Frontal cortex (tissue), 4 donors: ENCODE measurements around the gene PHOSPHO1. TPM values are rescaled to one million over a fixed set of nuclear protein-coding genes. Genes with fewer than 3 reads are reported as not detected.

Source experiments
- DNase-seq, 2 donors: peaks; one replicate each; pipeline ENCODE4 v3.0.0; 2012; ENCODE audit warnings: low spot score in 2 of 2
- FAIRE-seq: peaks from 2 replicates; lab custom pipeline; 2012; peaks lifted over from hg19 to GRCh38; lab: Jason Lieb, UNC
- total RNA-seq: library from RNA; depleted of rRNA; stranded (reverse); fragments of >200 nt; gene quantifications from one replicate; pipeline ENCODE4 v1.2.3, GENCODE V29; 2014
- donor health status: control.
- donor health status: control.
- donor health status: control.

PHOSPHO1 gene
- total RNA-seq, 1 donor from 2014 or later, result 1.6 TPM

GRCh38 chr17:49223517-49224197, 6.9 kb downstream of the PHOSPHO1 start:
- DNase-seq (peak; percentile 64), FAIRE-seq (no peak)

GRCh38 chr17:49223168-49223516, 7.4 kb downstream of the PHOSPHO1 start:
- DNase-seq (peak in 1 of 2 donors; percentile 24), FAIRE-seq (no peak)

- DNase-seq (no peak), FAIRE-seq (no peak)
Measured at GRCh38 chr17:49219987-49220386, 10.6 kb downstream of the PHOSPHO1 start.

- DNase-seq, result peak in 1 of 2 donors; percentile 42
Measured at GRCh38 chr17:49218941-49219913, 11.4 kb downstream of the PHOSPHO1 start.

GRCh38 chr17:49217651-49218413, 12.8 kb downstream of the PHOSPHO1 start:
- FAIRE-seq (no peak), DNase-seq (peak in 1 of 2 donors; percentile 46)

More at GRCh38 chr17:49218941-49219913, 11.4 kb downstream of the PHOSPHO1 start:
- FAIRE-seq, result no peak

- peak in 1 of 2 donors; percentile 43 for DNase-seq
- no peak for FAIRE-seq
Measured at GRCh38 chr17:49216953-49217650, 13.5 kb downstream of the PHOSPHO1 start.

GRCh38 chr17:49216482-49216881, 14.1 kb downstream of the PHOSPHO1 start:
- DNase-seq (no peak), FAIRE-seq (no peak)

- peak in 1 of 2 donors; percentile 28 for DNase-seq
- no peak for FAIRE-seq
Measured at GRCh38 chr17:49214676-49215360, 15.8 kb downstream of the PHOSPHO1 start.

GRCh38 chr17:49213847-49214246, 16.7 kb downstream of the PHOSPHO1 start:
- no peak for FAIRE-seq
- DNase-seq, result no peak

GRCh38 chr17:49213399-49213798, 17.2 kb downstream of the PHOSPHO1 start:
- no peak for DNase-seq
- FAIRE-seq, result no peak

- FAIRE-seq (no peak), DNase-seq (peak in 1 of 2 donors; percentile 44)
Measured at GRCh38 chr17:49210158-49211029, 20.2 kb downstream of the PHOSPHO1 start, which contains the start of the genes ABI3 and GNGT2. TSS of gene ABI3 (plus strand) at chr17:49210707. CDS start at chr17:49210725, 18 bp downstream. TSS of gene GNGT2 (minus strand) at chr17:49210574. CDS start at chr17:49207422, 3,152 bp downstream.

GRCh38 chr17:49209061-49209571, 21.5 kb downstream of the PHOSPHO1 start:
- peak in 1 of 2 donors; percentile 3 for DNase-seq
- FAIRE-seq, result no peak

GRCh38 chr17:49204516-49204915, 26.1 kb downstream of the PHOSPHO1 start:
- DNase-seq (no peak), FAIRE-seq (no peak)

- no peak for DNase-seq
Measured at GRCh38 chr17:49203796-49204195, 26.8 kb downstream of the PHOSPHO1 start.

GRCh38 chr17:49201481-49201927, 29.1 kb downstream of the PHOSPHO1 start:
- DNase-seq (no peak), FAIRE-seq (no peak)

More at GRCh38 chr17:49203796-49204195, 26.8 kb downstream of the PHOSPHO1 start:
- FAIRE-seq, result no peak

- FAIRE-seq, result no peak
- no peak for DNase-seq
Measured at GRCh38 chr17:49200423-49201083, 30.0 kb downstream of the PHOSPHO1 start.

- FAIRE-seq (no peak), DNase-seq (no peak)
Measured at GRCh38 chr17:49198211-49198610, 32.4 kb downstream of the PHOSPHO1 start.
